Measurements from ENCODE around the gene DDAH2. TPM values are rescaled to one million over a fixed set of nuclear protein-coding genes. Genes with fewer than 3 reads are reported as not detected.

Gene DDAH2
- total RNA-seq, 1 experiment from 2014 or later: 43.4 TPM

DNA sequence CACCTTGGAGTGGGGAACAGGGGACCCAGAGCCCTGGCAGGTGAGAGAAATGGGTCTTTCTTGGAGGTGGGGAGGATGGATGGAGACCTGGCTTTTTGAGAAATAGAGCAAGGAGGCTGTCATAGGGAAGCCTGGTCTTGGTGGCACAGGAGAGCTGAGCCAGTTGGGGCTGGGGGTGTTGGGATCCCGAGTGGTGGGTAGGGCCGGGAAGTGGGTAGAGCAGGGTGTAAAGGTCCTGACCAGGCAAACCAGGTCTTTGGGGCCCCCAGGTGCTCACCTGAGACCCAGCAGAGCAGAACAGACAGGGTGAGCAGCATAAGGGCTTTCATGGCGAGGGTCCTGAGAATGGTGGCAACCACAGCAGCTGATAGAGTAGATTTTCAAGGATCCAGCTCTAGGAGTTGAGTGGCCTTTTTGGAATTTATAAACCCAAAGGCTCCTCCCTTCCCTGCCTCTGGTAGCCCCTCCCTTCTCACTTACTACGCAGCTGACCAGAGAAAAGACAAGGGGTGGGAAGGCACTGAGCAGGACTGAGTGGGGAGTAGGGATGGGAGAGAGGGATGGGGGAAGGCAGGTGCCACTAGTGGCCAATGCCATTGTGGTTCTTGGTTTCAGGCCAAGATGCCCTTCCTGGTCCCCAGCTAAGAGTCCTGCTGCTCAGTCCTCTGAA lies 7.6 kb downstream of the DDAH2 start, which contains the start of gene LY6G6C:
Gene LY6G6C (minus strand): TSS at position 396 of the 670 bp plus-strand sequence. CDS start 67 bp downstream, at position 329.
- Histone ChIP-seq H3K9me3 (ENCODE audit: control insufficient read depth in 1 of 2, insufficient read depth in 1 of 2, low read depth in 1 of 2, low read length in 2 of 2) (no peaks in the 10 kb centered on the region), H3K27ac (ENCODE audit: low read depth, low read length) (no peak within 1 kb of the TSS), H3K4me3 (replicated peaks in 1 of 2; ENCODE audit: low read depth in 1 of 2, low read length in 2 of 2) (no peak within 1 kb of the TSS), H3K36me3 (ENCODE audit: control insufficient read depth in 1 of 2, insufficient read depth in 2 of 2, low read length in 2 of 2) (0 out of 4 replicates have a peak, but pooled peaks cover 0 to 2% of the 10 kb centered on the region in 2 experiments), H3K9me2 (ENCODE audit: insufficient read depth) (no peaks in the 10 kb centered on the region), H4K20me1 (ENCODE audit: insufficient read depth) (no peaks in the 10 kb centered on the region), H3K4me2 (ENCODE audit: low read length) (peak within 1 kb of the TSS; percentile 45; the same call in 1 of the 2 replicates), H3K9ac (ENCODE audit: low read length) (no peak within 1 kb of the TSS), H3K4me1 (ENCODE audit: control insufficient read depth in 1 of 2, insufficient read depth in 2 of 2, low read length in 2 of 2) (peaks cover 28 to 43% of the 10 kb centered on the region in 2 experiments), H2AFZ (ENCODE audit: low read depth, low read length, poor library complexity, severe bottlenecking) (no peak within 1 kb of the TSS), H3K79me2 (ENCODE audit: insufficient read depth, low read length) (no peaks in the 10 kb centered on the region), H3K27me3 (ENCODE audit: insufficient read depth, low read length) (no peaks in the 10 kb centered on the region)
- POLR2A ChIA-PET: interaction anchor here (1.4 kb wide), 1 partner anchor 11 kb away, joined by 3 read pairs; no protein-coding TSS in a partner anchor
- BruUV-seq (replicated peaks): no TSS peak
- RAD21 ChIA-PET (ENCODE audit: low non-redundant PET in 1 of 2, low total read pairs in 2 of 2, uncharacterized antibody in 2 of 2, unreplicated experiment in 2 of 2): no interaction called here
- no peak for TF ChIP-seq CEBPB (IDR thresholded peaks at IDR 0.05; ENCODE audit: low read depth)
- TF ChIP-seq, protein P1, sequence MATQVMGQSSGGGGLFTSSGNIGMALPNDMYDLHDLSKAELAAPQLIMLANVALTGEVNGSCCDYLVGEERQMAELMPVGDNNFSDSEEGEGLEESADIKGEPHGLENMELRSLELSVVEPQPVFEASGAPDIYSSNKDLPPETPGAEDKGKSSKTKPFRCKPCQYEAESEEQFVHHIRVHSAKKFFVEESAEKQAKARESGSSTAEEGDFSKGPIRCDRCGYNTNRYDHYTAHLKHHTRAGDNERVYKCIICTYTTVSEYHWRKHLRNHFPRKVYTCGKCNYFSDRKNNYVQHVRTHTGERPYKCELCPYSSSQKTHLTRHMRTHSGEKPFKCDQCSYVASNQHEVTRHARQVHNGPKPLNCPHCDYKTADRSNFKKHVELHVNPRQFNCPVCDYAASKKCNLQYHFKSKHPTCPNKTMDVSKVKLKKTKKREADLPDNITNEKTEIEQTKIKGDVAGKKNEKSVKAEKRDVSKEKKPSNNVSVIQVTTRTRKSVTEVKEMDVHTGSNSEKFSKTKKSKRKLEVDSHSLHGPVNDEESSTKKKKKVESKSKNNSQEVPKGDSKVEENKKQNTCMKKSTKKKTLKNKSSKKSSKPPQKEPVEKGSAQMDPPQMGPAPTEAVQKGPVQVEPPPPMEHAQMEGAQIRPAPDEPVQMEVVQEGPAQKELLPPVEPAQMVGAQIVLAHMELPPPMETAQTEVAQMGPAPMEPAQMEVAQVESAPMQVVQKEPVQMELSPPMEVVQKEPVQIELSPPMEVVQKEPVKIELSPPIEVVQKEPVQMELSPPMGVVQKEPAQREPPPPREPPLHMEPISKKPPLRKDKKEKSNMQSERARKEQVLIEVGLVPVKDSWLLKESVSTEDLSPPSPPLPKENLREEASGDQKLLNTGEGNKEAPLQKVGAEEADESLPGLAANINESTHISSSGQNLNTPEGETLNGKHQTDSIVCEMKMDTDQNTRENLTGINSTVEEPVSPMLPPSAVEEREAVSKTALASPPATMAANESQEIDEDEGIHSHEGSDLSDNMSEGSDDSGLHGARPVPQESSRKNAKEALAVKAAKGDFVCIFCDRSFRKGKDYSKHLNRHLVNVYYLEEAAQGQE (IDR thresholded peaks at IDR 0.05; ENCODE audit: low read depth): no peak
- no peak for TF ChIP-seq POLR2AphosphoS5 (IDR thresholded peaks at IDR 0.05; ENCODE audit: low read depth, low read length)
- no peak for TF ChIP-seq SP1 (IDR thresholded peaks at IDR 0.05; ENCODE audit: low read depth)
- TF ChIP-seq TCF7L2 (IDR thresholded peaks at IDR 0.05; ENCODE audit: borderline replicate concordance, extremely low read depth, insufficient read depth, insufficient read length): no peak
- TF ChIP-seq, protein P2, sequence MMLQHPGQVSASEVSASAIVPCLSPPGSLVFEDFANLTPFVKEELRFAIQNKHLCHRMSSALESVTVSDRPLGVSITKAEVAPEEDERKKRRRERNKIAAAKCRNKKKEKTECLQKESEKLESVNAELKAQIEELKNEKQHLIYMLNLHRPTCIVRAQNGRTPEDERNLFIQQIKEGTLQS (IDR thresholded peaks at IDR 0.05): no peak
- no peak for TF ChIP-seq ZFX (IDR thresholded peaks at IDR 0.05)
- no peak for TF ChIP-seq CBX3 (IDR thresholded peaks at IDR 0.05; ENCODE audit: low read depth)
- no peak for TF ChIP-seq ZNF274 (IDR thresholded peaks at IDR 0.05; ENCODE audit: low read depth, low read length)
- no peak for TF ChIP-seq FOSL1 (IDR thresholded peaks at IDR 0.05; ENCODE audit: low read depth)
- TF ChIP-seq SIN3A (IDR thresholded peaks at IDR 0.05; ENCODE audit: low read depth): no peak
- no peak for TF ChIP-seq POLR2A (IDR thresholded peaks at IDR 0.05; ENCODE audit: borderline replicate concordance, extremely low read depth, insufficient read depth, insufficient read length)
- TF ChIP-seq EZH2 (IDR thresholded peaks at IDR 0.05): no peak
- DNase-seq (ENCODE audit: low read depth, low spot score) (no peak), ATAC-seq (no peak)
- CTCF ChIA-PET: no interaction called here
- intact Hi-C loops (cut with micrococcal nuclease): no loop called here
